ENCODE results near the gene HPSE.

DNA sequence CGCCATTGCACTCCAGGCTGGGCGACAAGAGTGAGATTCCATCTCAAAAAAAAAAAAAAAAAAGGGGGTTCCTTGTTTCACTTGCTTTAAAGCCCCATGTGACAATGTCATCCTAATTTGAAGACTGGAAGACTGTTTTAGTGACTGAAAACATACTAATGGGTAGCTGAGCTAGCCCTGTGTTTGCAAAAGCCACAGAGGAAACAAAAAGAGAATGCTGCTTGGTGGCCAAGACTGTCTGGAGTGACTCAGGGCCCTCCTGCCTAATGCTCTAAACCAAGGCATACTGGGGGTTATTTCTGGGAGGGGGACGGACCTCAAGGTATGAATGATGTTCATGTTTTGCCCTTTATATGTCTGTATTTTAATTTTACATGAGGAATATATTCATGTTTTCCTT is 16.0 kb downstream of the HPSE start:
- TF ChIP-seq SP1 (IDR thresholded peaks at IDR 0.05): no peak
- no peak for TF ChIP-seq FOXK2 (IDR thresholded peaks at IDR 0.05)
- TF ChIP-seq TARDBP (IDR thresholded peaks at IDR 0.05): no peak
- TF ChIP-seq LEF1 (IDR thresholded peaks at IDR 0.05; ENCODE audit: borderline replicate concordance): no peak
- TF ChIP-seq, protein P1, sequence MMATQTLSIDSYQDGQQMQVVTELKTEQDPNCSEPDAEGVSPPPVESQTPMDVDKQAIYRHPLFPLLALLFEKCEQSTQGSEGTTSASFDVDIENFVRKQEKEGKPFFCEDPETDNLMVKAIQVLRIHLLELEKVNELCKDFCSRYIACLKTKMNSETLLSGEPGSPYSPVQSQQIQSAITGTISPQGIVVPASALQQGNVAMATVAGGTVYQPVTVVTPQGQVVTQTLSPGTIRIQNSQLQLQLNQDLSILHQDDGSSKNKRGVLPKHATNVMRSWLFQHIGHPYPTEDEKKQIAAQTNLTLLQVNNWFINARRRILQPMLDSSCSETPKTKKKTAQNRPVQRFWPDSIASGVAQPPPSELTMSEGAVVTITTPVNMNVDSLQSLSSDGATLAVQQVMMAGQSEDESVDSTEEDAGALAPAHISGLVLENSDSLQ (IDR thresholded peaks at IDR 0.05): no peak
- no peak for TF ChIP-seq FOXM1 (IDR thresholded peaks at IDR 0.05; ENCODE audit: borderline replicate concordance)
- TF ChIP-seq ZNF384 (IDR thresholded peaks at IDR 0.05): no peak
- TF ChIP-seq CTBP1 (IDR thresholded peaks at IDR 0.05; ENCODE audit: borderline replicate concordance): no peak
- TF ChIP-seq HDGF (IDR thresholded peaks at IDR 0.05; ENCODE audit: borderline replicate concordance): no peak
- no peak for TF ChIP-seq ARNT (IDR thresholded peaks at IDR 0.05)
- TF ChIP-seq SUZ12 (IDR thresholded peaks at IDR 0.05): no peak
